HG02943 (cell line): ENCODE measurements around the gene HERPUD1.
"Not testable (repeated sequence)": the region's sequence is repeated elsewhere in the genome, so short reads cannot be mapped to it uniquely, and the experiment has no call there.

Experiments used
- ATAC-seq: cut with Tn5 transposase; IDR thresholded peaks from one replicate; pipeline ENCODE4 v1.9.1; 2021; ENCODE audit warnings: mild to moderate bottlenecking, low read depth, moderate library complexity; ENCODE audit not compliant: unreplicated experiment

HERPUD1 gene

DNA sequence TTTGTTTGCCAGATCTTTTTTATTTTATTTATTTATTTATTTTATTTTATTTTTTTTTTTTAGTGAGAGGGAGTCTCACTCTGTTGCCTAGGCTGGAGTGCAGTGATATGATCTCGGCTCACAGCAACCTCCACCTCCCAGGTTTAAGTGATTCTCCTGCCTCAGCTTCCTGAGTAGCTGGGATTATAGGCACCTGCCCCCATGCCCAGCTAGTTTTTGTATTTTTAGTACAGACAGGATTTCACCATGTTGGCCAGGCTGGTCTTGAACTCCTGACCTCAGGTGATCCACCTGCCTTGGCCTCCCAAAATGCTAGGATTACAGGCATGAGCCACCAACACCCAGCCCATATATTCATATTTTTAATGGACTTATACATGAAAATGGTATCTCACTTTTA lies 60.5 kb downstream of the HERPUD1 start:
- not testable (repeated sequence) for ATAC-seq

DNA sequence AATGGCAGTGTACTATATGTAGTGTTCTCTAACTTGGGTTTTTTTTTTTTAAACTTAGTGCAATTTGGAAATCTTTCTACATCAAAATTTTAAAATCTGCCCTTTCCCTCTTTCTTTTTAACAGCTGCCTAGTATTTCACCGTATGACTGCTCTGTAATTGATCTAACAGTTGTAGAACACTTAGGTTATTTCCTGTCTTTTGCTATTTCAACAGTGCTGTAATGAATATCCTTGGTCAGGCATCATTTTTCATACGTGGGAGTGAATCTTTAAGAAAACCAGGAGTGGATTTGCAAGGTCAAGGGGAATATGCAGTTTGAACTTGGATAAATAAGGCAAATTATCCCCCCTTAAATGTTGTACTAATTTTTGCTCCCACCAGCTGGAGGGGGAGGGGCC lies 61.3 kb downstream of the HERPUD1 start:
- ATAC-seq, result no peak

DNA sequence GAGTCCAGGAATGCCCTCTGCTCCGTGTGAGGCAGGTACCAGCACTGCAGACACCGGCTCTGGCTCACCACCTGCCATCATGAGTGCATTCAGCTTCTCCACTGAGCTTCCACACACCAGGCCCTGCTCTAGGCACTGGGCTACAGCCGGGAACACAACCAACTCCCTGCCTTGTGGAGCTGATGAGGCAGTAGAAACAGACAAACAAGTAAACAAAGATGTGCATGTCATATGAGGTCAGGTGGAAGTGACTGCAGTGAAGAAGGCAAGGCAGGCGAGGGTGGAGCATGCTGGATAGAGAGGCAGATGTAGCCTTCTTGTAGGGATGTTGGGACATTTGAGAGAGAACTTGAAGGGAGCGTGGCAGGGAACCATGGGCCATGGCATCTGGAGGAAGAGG lies 62.4 kb downstream of the HERPUD1 start:
- ATAC-seq, result no peak
